B cell (primary cell): ENCODE data around the gene NGEF.

Experiments
- EZH2 ChIP-seq: IDR thresholded peaks from 2 replicates; pipeline ENCODE4 v1.6.1; 2012; ENCODE audit warnings: borderline replicate concordance, low read depth, mild to moderate bottlenecking, moderate library complexity, low read length; ENCODE audit not compliant: insufficient read depth, poor library complexity, severe bottlenecking
- TF ChIP-seq, protein P1 (sequence below): fragments of 200-600 bp; IDR thresholded peaks from one replicate; pipeline ENCODE4 v1.8.0; 2022; ENCODE audit warnings: antibody characterized with exemption, mild to moderate bottlenecking

DNA sequence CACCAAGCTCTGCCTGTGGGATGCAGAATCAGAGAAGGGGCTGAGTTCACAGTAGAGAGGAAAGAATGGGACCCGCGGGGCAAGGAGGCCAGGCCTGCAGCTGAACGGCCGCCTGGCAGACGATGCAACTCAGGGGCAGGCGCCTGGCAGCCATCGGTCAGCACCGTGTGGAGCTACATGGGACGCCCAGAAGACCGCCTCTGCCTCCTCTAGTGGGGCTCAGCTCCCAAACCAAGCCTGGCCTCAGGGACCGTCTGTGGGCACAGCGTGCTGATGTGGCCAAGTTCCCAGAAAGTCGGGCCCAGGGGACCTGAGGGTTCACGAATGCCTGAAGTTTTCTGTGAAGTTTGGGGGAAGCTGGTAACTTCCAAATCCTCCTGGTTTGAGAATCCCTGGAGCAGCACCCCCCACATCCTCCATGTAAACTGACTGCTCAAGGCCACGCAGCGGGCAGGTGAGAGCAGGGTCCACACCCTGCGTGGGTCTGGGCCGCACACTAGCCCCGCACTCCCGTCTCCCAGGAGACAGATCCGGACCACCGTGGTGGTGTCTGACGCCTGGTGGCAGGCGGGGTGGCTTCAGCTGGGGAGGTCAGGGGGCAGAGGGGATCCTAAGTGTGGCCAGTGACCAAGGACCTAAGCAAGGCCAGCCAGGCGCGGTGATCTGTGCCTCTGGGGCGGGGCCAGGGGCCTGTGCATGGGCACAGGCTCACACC is 128.3 kb downstream of the NGEF start:
- TF ChIP-seq, protein P1, sequence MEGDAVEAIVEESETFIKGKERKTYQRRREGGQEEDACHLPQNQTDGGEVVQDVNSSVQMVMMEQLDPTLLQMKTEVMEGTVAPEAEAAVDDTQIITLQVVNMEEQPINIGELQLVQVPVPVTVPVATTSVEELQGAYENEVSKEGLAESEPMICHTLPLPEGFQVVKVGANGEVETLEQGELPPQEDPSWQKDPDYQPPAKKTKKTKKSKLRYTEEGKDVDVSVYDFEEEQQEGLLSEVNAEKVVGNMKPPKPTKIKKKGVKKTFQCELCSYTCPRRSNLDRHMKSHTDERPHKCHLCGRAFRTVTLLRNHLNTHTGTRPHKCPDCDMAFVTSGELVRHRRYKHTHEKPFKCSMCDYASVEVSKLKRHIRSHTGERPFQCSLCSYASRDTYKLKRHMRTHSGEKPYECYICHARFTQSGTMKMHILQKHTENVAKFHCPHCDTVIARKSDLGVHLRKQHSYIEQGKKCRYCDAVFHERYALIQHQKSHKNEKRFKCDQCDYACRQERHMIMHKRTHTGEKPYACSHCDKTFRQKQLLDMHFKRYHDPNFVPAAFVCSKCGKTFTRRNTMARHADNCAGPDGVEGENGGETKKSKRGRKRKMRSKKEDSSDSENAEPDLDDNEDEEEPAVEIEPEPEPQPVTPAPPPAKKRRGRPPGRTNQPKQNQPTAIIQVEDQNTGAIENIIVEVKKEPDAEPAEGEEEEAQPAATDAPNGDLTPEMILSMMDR, result no peak
- no peak for TF ChIP-seq EZH2
